GM20431 (cell line): ENCODE measurements around the gene PIEZO1.
"Not testable (repeated sequence)": the region's sequence is repeated elsewhere in the genome, so short reads cannot be mapped to it uniquely, and the experiment has no call there.

Experiments used
- in situ Hi-C: fragments of 300-500 bp; cut with MseI, MboI; formaldehyde crosslinking; loops from one replicate; pipeline ENCODE4 v1.15.0; 2020; ENCODE audit warnings: low sequenced_read_pairs; ENCODE audit not compliant: unreplicated experiment

The PIEZO1 gene

DNA sequence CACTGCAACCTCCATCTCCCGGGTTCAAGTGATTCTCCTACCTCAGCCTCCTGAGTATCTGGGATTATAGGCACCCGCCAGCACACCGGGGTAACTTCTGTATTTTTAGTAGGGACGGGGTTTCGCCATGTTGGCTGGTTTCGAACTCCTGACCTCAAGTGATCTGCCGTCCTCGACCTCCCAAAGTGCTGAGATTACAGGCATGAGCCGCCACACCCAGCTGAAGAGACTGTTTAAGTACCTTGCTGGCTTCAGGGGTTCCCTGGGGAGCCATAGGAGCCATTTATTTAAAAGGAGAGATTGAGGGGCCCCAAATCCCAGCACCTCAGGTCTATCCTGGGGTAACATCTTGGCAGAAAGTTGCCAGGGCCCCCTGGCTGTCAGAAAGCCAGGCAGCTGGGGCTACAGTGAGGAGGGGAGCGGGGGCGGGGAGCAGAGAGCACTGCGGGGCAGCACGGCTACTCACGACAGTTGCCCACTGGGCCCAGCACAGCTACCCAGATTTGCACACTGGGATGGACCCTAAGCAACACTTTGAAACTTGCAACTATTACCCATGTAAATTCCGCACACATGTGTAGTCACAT, 100.4 kb downstream of the PIEZO1 start:
- in situ Hi-C loops, result no loop called here

DNA sequence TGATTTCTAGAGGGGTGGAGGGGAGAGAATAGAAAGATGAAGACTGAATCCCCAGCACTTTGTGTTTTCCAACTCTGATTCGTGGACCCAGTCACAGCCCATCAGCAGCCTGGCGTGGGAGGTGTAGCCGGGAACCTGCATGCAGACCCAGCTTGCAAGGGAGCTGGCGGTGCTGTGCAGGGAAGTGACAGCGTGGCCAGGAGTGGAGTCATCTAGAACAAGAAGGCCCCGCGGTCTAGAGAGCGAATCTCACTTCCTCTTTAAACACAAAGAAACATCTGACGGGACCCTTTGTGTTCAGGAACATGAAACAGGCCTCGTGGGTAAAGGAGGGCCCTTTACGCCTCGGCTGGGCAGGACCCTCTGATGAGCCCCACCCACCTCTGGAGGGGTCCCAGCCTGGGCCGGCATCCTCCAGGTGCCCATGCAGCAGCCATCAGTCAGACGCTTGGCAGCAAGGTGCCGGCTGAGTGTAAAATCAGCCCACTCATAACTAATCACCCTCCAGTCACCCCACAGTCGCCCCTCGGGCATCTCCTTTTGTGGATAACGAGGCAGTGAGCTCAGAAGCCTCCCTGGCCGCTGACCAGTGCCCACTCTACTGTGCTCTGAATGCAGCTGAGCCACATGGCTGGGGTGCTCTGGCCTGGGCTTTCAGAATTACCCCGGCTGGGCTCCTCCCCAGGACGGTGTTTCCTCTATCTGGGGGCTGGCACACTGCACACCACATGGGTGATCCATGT, 103.1 kb downstream of the PIEZO1 start:
- in situ Hi-C loops, result no loop called here

DNA sequence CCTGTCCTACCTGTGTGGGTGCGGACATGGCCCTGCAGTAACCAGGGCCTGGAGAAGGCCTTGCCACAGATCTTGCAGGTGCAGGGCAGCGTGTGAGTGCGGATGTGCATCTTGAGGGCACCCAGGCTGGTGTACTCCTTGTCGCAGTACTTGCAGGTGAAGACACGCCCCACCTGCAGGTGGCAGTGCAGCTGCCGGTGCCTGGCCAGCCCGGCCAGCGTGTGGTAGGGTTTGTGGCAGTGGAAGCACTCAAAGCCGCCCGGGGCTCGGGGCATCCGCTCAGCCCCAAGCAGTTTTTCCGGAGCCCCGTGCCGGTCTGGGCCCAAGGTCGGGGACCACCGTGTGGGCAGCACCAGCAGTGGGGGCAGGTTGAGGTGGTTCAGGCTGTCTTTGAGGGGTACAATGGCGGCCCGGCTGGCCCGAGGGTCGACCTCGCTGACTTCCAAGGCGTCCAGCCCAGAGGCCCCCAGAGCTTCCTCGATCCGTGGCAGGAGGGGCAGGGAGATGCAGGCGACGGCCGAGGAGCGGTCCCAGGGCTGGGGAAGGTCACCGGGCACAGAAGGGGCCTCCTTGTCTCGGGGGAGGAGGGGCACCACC, 103.8 kb downstream of the PIEZO1 start:
- in situ Hi-C loops, result no loop called here

GRCh38 chr16:88680554-88681083, 104.4 kb downstream of the PIEZO1 start:
- in situ Hi-C loops, result no loop called here

DNA sequence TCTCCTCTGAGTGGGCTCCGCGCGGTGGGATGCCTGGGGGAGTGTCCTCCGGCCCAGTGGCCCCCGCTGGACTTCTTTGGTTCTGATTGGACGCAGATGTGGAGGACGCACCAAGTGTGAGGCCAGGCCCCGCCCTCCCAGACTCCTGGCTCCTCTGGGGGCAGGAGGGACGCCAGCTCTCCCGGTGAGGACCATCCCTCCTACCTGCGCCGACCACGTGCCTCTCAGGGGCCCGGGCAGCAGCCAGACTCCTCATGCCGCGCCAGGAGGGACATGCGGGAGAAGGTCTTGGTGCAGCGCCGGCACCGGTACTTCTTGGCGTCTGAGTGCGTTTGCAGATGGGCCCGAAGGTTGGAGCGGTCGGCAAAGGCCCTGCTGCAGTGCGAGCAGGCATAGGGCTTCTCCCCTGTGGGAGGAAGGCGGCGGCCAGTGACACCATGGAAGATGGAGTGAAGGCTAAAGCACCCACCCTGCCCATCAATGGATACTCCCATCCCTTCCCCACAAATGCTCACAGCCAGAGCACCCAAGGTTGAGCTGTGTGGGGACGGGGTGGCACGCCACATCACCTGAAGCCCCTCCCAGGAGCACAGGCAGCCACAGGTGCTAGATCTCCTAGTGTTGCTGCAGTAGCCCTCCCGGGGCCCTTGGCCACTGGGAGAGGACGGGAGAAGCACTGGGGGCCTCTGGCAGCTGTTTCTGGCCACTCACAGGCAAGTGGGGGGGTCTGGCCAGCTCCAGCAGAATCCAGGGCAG, 106.6 kb downstream of the PIEZO1 start:
- in situ Hi-C loops, result no loop called here

- in situ Hi-C loops, result no loop called here
Measured at GRCh38 chr16:88677721-88678120, 107.3 kb downstream of the PIEZO1 start.

DNA sequence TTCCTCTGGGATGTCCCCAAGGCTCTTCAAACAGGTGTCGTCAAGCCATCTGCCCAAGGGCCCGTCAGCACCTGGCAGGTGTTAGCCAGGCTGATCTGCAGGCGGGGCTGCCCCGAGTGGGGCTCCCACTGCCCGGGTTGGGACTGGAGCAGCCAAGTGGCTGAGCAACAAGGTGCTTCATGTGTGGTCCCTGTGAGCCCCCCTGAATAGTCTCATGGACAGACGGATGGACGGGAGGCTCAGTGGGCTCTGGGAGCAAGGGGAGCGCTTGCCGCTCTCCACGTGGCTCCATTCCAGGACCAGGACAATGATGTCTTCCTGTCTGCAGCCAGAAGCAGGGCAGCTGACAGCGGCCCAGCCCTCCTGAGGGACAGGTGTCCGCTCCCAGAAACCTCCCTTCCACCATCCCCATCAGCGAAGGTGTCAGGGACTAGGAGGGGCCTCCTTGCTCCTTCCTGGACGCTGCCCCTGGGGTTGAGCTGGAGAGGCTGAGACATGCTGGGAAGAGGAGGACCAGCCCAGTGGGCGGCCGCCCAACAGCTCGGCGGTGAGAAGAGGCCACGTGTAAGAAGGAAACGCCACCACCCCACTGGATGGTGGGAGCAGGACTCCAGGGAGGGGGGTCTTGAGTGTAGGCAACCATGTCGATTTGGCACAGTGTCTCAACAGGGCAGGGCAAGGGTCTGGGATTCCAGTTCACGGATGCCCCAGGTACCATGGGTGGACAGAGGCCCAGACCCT, 108.3 kb downstream of the PIEZO1 start:
- in situ Hi-C loops, result no loop called here

- in situ Hi-C loops, result no loop called here
Measured at GRCh38 chr16:88673716-88674379, 111.2 kb downstream of the PIEZO1 start.

- in situ Hi-C loops, result no loop called here
Measured at GRCh38 chr16:88672776-88673175, 112.2 kb downstream of the PIEZO1 start.

DNA sequence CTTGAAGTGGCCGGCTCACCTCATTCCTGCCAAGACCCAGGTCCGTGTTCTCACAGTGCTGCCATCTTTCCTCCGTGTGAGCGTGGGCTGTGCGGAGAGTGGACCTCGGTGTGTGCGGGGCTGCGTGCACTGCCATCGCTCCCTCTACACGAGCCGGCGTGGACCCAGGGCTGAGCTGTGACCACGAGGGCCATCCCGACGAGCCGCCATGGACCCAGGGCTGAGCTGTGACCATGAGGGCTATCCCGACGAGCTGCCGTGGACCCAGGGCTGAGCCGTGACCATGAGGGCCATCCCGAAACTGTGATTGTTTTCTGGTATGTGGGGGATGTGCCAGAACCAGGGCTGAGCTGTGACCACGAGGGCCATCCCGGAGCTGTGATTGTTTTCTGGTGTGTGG, 113.2 kb downstream of the PIEZO1 start:
- in situ Hi-C loops, result no loop called here

DNA sequence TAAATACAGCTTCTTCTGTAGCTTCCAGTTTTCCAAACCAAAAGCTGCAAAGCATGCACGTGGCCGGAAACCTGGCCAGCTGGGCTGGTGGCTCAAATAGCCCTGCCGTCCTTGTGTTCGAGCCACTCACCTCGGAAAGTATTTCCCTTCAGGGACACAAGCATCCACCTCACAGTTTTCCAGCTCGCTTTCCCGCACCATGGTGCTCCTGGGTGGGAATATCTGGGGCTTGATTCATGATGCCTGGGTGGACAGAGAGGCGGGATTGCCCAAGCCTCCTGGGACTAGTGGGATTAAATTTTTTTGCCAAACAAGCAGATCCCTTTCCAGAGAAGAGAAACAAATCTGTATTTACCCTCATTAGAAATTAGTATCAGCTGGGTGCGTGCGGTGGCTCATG, 115.0 kb downstream of the PIEZO1 start:
- in situ Hi-C loops, result no loop called here

GRCh38 chr16:88669493-88669892, 115.5 kb downstream of the PIEZO1 start:
- in situ Hi-C loops, result not testable (repeated sequence)

DNA sequence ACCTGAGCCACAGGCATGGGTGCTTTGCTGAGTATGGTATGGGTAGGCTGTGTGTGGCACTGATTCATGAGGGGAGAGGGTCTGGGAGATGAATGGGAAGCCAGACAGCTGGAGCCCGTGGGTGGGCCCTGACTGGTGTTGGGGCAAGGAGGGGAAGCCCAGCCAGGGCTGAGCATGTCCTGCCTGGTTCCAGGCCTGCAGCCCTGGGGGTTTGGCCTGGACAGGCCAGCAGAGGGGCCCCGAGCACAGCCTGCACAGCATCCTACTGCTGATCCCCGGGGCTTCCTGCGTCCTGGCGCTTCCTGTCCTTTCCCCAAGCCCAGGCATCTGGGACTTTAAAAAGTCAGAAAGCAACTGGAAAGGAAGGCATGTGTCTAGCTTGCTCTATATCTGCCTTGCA, 117.6 kb downstream of the PIEZO1 start:
- in situ Hi-C loops, result no loop called here

DNA sequence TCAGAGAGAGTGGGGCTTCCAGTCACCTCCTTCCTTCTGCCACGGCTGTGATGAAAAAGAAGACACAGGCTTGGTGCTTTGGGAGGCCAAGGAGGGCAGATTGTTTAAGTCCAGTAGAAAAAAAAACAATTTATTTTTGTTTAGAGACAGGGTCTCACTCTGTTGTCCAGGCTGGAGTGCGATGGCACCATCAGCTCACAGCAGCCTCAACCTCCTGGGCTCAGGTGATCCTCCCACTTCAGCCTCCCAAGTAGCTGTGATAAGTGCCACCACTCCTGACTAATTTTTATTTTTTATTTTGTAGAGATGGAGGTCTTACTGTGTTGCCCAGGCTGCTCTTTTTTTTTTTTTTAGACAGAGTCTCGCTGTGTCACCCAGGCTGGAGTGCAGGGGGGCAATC, 119.5 kb downstream of the PIEZO1 start:
- in situ Hi-C loops, result no loop called here
